ENCODE measurements around the gene STING1. TPM values are rescaled to one million over a fixed set of nuclear protein-coding genes. Genes with fewer than 3 reads are reported as not detected.

Gene STING1
- total RNA-seq, 1 experiment from 2014 or later = not detected

DNA sequence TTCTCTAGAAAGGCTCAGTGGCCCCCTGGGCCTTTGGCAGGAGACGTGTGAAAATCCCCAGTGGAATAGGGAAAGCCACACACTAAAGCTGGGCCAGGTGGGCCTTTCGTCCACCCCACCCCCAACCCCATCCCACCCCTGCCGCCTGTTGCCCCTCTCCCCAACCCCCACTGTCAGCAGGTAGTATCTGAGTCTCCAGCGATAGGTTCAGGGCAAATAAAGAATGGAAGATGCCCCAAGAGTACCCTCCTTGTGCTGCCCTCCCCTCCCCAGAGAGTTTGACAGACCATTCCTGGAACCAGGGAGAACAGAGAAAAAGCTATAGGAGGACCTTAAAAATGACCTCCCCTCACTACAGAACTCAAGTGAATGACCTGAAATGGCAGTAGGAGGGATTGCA lies 41.9 kb upstream of the STING1 start:
- POLR2A ChIA-PET = no interaction called here
- intact Hi-C loops (cut with micrococcal nuclease; ENCODE audit: unreplicated experiment) = no loop called here
- Mint-ChIP-seq H3K36me3 (ENCODE audit: insufficient read depth, unreplicated experiment) (no peaks in the 10 kb centered on the region), H3K4me3 (ENCODE audit: unreplicated experiment) (no peak overlapping the region), H3K27me3 (ENCODE audit: insufficient read depth, unreplicated experiment) (no peaks in the 10 kb centered on the region), H3K4me1 (ENCODE audit: low read depth, unreplicated experiment) (no peaks in the 10 kb centered on the region), H3K27ac (ENCODE audit: unreplicated experiment) (no peak overlapping the region), H3K9me3 (ENCODE audit: unreplicated experiment) (no peaks in the 10 kb centered on the region)
- BruUV-seq (replicated peaks) = no TSS peak
- CTCF ChIA-PET = no interaction called here
- Histone ChIP-seq H3K36me3 (ENCODE audit: control insufficient read depth, insufficient read depth, low read length) (no peaks in the 10 kb centered on the region), H3K27me3 (replicated peaks; ENCODE audit: control insufficient read depth, insufficient read depth, low read length) (no peaks in the 10 kb centered on the region), H3K4me1 (peaks cover 5% of the 10 kb centered on the region; the same call in 1 of the 2 replicates), H3K4me3 (ENCODE audit: low read depth, low read length) (no peak overlapping the region), H3K9me3 (no peaks in the 10 kb centered on the region)
- DNase-seq = no peak
- TF ChIP-seq, protein P1, sequence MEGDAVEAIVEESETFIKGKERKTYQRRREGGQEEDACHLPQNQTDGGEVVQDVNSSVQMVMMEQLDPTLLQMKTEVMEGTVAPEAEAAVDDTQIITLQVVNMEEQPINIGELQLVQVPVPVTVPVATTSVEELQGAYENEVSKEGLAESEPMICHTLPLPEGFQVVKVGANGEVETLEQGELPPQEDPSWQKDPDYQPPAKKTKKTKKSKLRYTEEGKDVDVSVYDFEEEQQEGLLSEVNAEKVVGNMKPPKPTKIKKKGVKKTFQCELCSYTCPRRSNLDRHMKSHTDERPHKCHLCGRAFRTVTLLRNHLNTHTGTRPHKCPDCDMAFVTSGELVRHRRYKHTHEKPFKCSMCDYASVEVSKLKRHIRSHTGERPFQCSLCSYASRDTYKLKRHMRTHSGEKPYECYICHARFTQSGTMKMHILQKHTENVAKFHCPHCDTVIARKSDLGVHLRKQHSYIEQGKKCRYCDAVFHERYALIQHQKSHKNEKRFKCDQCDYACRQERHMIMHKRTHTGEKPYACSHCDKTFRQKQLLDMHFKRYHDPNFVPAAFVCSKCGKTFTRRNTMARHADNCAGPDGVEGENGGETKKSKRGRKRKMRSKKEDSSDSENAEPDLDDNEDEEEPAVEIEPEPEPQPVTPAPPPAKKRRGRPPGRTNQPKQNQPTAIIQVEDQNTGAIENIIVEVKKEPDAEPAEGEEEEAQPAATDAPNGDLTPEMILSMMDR (IDR thresholded peaks at IDR 0.05; ENCODE audit: insufficient read depth in 1 of 2, low read depth in 1 of 2, low read length in 1 of 2, severe bottlenecking in 1 of 2, unreplicated experiment in 1 of 2) = no peak

DNA sequence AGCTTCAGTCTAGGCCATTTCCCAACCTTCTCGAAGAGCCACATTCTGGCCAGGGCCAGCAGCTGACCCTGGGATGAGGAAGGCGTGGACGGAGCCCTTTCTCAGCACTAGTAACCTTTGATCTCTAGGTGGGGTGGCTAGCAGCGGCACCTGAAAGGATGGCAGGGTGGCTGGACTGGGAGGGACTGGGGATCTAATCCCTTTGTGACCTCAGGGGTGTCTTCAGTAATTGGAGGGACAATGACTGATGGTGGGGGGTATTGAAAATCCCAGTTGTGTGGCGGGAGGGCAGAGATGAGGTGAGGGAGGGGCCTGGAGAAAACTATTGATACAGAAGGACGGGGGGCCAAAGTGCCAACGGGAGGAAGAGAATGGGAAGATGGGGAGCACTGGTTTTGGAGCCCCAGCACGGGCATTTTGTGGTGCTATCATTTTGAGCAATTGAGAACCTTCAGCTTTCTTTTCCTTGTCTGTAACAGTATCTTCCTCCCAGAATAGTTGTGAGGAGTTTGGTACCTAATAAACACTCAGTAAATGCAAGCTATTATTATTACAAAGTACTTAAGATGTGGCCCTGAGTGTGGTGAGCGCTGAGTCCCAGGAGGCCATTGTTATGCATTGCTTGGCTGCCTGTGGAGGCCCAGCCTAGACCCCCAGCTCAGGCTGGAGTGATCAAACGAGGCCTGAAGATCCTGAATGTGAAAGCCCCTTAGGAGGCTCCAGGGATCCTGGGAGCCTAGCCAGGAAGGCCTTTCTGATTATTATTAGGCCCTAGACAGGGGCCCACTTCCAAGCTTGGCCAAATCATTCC lies 41.3 kb upstream of the STING1 start:
- CTCF ChIA-PET = no interaction called here
- Mint-ChIP-seq H3K27me3 (ENCODE audit: insufficient read depth, unreplicated experiment) (no peaks in the 10 kb centered on the region), H3K27ac (ENCODE audit: unreplicated experiment) (no peak overlapping the region), H3K9me3 (ENCODE audit: unreplicated experiment) (no peaks in the 10 kb centered on the region), H3K36me3 (ENCODE audit: insufficient read depth, unreplicated experiment) (no peaks in the 10 kb centered on the region), H3K4me1 (ENCODE audit: low read depth, unreplicated experiment) (peaks cover 4% of the 10 kb centered on the region), H3K4me3 (ENCODE audit: unreplicated experiment) (no peak overlapping the region)
- POLR2A ChIA-PET = no interaction called here
- intact Hi-C loops (cut with micrococcal nuclease; ENCODE audit: unreplicated experiment) = no loop called here
- no TSS peak for BruUV-seq (replicated peaks)
- no peak for DNase-seq
- Histone ChIP-seq H3K4me1 (peaks cover 5% of the 10 kb centered on the region; the same call in 1 of the 2 replicates), H3K4me3 (ENCODE audit: low read depth, low read length) (no peak overlapping the region), H3K27me3 (replicated peaks; ENCODE audit: control insufficient read depth, insufficient read depth, low read length) (no peaks in the 10 kb centered on the region), H3K36me3 (ENCODE audit: control insufficient read depth, insufficient read depth, low read length) (no peaks in the 10 kb centered on the region), H3K9me3 (no peaks in the 10 kb centered on the region)
- TF ChIP-seq, protein P1 (IDR thresholded peaks at IDR 0.05; ENCODE audit: insufficient read depth in 1 of 2, low read depth in 1 of 2, low read length in 1 of 2, severe bottlenecking in 1 of 2, unreplicated experiment in 1 of 2) = no peak

DNA sequence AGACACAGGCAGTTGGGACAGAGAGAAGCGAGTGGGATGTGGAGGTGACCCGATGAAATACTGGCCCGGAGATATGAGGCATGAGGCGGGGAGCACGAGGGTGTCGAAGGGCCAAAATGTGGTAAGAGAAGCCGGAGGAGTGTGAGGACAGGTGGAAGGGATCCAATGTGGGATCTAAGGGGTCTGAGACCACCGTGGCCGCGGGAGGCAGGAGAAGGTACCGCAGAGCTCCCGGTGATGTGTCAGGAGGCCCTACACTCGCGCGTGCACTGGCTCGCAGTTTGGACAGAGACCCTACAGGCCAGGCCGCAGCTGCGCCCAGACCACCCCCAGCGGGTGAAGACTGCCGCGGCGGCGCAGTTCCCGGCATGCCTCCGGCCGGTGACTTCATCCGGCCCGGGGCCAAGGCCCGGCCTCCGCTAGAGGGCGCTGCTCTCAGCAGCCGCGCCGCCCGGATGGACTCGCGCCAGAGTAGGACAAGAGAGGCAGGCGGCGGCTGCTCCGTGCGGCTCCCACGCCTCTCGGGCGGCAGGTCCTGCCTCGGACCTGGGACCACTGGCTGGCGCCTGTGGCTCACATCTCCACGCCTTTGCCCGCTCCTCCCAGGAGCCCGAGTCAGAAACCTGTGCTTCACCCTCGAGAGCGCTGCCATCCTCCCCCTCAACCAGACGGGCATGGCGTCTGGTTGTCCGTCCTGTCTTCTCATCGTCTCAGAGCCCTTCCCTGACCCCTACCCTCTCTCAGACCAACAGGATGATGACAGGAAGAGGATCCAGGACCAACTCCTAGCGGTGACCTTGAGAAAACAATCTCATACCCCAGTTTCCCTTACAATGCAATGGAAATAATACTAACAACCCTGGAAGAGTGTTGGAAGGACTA lies 35.4 kb upstream of the STING1 start:
- peak overlapping the region; percentile 52 for H3K4me3 ChIP-seq (ENCODE audit: low read depth, low read length)
- H3K4me1 ChIP-seq = peaks cover 4% of the 10 kb centered on the region; the same call in 1 of the 2 replicates
- peaks cover 10% of the 10 kb centered on the region for H3K4me1 Mint-ChIP-seq (ENCODE audit: low read depth, unreplicated experiment)
- peaks cover 6% of the 10 kb centered on the region for H3K36me3 Mint-ChIP-seq (ENCODE audit: insufficient read depth, unreplicated experiment)
- H3K27me3 ChIP-seq (replicated peaks; ENCODE audit: control insufficient read depth, insufficient read depth, low read length) = no peaks in the 10 kb centered on the region
- H3K9me3 ChIP-seq = no peaks in the 10 kb centered on the region
- TSS peak; percentile 94 for BruUV-seq (replicated peaks)
- peak overlapping the region; percentile 82 for H3K27ac Mint-ChIP-seq (ENCODE audit: unreplicated experiment)
- peak; percentile 86 to 95 for DNase-seq
- TF ChIP-seq, protein P1 (IDR thresholded peaks at IDR 0.05; ENCODE audit: insufficient read depth in 1 of 2, low read depth in 1 of 2, low read length in 1 of 2, severe bottlenecking in 1 of 2, unreplicated experiment in 1 of 2) = peak; percentile 89 to 96
- no peaks in the 10 kb centered on the region for H3K27me3 Mint-ChIP-seq (ENCODE audit: insufficient read depth, unreplicated experiment)
- ChIA-PET CTCF (interaction anchor here (0.5 to 1.1 kb wide), 3 partner anchors 96 to 515 kb away, joined by 3 to 8 read pairs (median 3); no protein-coding TSS in a partner anchor), POLR2A (interaction anchor here (1.0 kb wide), 1 partner anchor 43 kb away, joined by 3 read pairs; the partner anchor contains the start of gene UBE2D2)
- H3K36me3 ChIP-seq (ENCODE audit: control insufficient read depth, insufficient read depth, low read length) = no peaks in the 10 kb centered on the region
- no peaks in the 10 kb centered on the region for H3K9me3 Mint-ChIP-seq (ENCODE audit: unreplicated experiment)
- intact Hi-C loops (cut with micrococcal nuclease; ENCODE audit: unreplicated experiment) = loop anchor here (1.0 kb wide), 3 partner anchors 43 to 96 kb away; partner anchors contain the start of genes DNAJC18 and UBE2D2
- H3K4me3 Mint-ChIP-seq (ENCODE audit: unreplicated experiment) = peak overlapping the region; percentile 79
